Peyer's patch (tissue), 4 donors: ENCODE measurements around the gene RANGAP1. TPM values are rescaled to one million over a fixed set of nuclear protein-coding genes. Genes with fewer than 3 reads are reported as not detected.

Experiments
- DNase-seq, 3 donors: peaks; one replicate each; pipeline ENCODE4 v3.0.0-alpha.2; 2017 to 2019
- H3K27ac ChIP-seq, 4 donors: fragments of 200-600 bp; sonication (generic); one replicate each; pipeline ENCODE4 v1.5.1; 2016 to 2019
- H3K27me3 ChIP-seq, 2 donors: fragments of 200-600 bp; sonication (generic); one replicate each; pipeline ENCODE4 v1.5.1; 2019
- H3K36me3 ChIP-seq, 3 donors: fragments of 200-600 bp; sonication (generic); one replicate each; pipeline ENCODE4 v1.5.1; 2016 to 2019
- H3K4me1 ChIP-seq, 4 donors: fragments of 200-600 bp; sonication (generic); one replicate each; pipeline ENCODE4 v1.5.1; 2016 to 2019
- H3K4me3 ChIP-seq, 4 donors: fragments of 200-600 bp; sonication (generic); 1 replicate in 3 of 4; 2 replicates in 1 of 4; pipeline ENCODE4 v1.5.1; 2016 to 2019; ENCODE audit warnings: mild to moderate bottlenecking in 1 of 4
- H3K9me3 ChIP-seq, 4 donors: fragments of 200-600 bp; sonication (generic); one replicate each; pipeline ENCODE4 v1.5.1; 2016 to 2019; ENCODE audit warnings: mild to moderate bottlenecking in 1 of 4
- POLR2A ChIP-seq, 2 donors: fragments of 450-650 bp; IDR thresholded peaks; one replicate each; pipeline ENCODE4 v1.5.1; 2017; ENCODE audit warnings: antibody characterized with exemption in 2 of 2, mild to moderate bottlenecking in 2 of 2, moderate library complexity in 2 of 2
- total RNA-seq, 4 donors: library from RNA; depleted of rRNA; stranded (reverse); fragments of >200 nt; gene quantifications; one replicate each; pipeline ENCODE4 v1.1.0, GENCODE V29; 2016
- TF ChIP-seq, protein P1 (sequence below), 6 experiments: fragments of 450-650 bp in 4 of 6; fragments of 200-600 bp in 2 of 6; sonication (generic) in 1 of 6; IDR thresholded peaks; one replicate each; pipeline ENCODE4 v1.5.1; 2017 to 2019; ENCODE audit warnings: antibody characterized with exemption in 6 of 6, mild to moderate bottlenecking in 3 of 6, moderate library complexity in 1 of 6

The RANGAP1 gene
- total RNA-seq, 4 donors from 2014 or later, result 29.8 to 79.2 (median 35.8) TPM

- H3K27me3 ChIP-seq, result no peaks in the 10 kb centered on the region
- peaks cover 0 to 92% (median 0%) of the 10 kb centered on the region in 3 donors for H3K36me3 ChIP-seq
- H3K4me1 ChIP-seq, result no peaks in the 10 kb centered on the region
- no peaks in the 10 kb centered on the region for H3K9me3 ChIP-seq
- TF ChIP-seq POLR2A (IDR thresholded peaks at IDR 0.05), result no peak
- TF ChIP-seq, protein P1, sequence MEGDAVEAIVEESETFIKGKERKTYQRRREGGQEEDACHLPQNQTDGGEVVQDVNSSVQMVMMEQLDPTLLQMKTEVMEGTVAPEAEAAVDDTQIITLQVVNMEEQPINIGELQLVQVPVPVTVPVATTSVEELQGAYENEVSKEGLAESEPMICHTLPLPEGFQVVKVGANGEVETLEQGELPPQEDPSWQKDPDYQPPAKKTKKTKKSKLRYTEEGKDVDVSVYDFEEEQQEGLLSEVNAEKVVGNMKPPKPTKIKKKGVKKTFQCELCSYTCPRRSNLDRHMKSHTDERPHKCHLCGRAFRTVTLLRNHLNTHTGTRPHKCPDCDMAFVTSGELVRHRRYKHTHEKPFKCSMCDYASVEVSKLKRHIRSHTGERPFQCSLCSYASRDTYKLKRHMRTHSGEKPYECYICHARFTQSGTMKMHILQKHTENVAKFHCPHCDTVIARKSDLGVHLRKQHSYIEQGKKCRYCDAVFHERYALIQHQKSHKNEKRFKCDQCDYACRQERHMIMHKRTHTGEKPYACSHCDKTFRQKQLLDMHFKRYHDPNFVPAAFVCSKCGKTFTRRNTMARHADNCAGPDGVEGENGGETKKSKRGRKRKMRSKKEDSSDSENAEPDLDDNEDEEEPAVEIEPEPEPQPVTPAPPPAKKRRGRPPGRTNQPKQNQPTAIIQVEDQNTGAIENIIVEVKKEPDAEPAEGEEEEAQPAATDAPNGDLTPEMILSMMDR (IDR thresholded peaks at IDR 0.05), result no peak
- no peak overlapping the region for H3K4me3 ChIP-seq
- H3K27ac ChIP-seq, result no peak overlapping the region
- no peak for DNase-seq
These were observed 11.1 kb downstream of the RANGAP1 start for GRCh38 chr22:41274856-41275255.

GRCh38 chr22:41273128-41273527, 12.9 kb downstream of the RANGAP1 start:
- DNase-seq, result no peak
- Histone ChIP-seq H3K27ac (no peak overlapping the region), H3K27me3 (no peaks in the 10 kb centered on the region), H3K9me3 (no peaks in the 10 kb centered on the region), H3K4me1 (no peaks in the 10 kb centered on the region), H3K36me3 (peaks cover 0 to 94% (median 0%) of the 10 kb centered on the region in 3 donors), H3K4me3 (no peak overlapping the region)
- TF ChIP-seq POLR2A (IDR thresholded peaks at IDR 0.05), result no peak
- TF ChIP-seq, protein P1 (IDR thresholded peaks at IDR 0.05), result no peak

DNA sequence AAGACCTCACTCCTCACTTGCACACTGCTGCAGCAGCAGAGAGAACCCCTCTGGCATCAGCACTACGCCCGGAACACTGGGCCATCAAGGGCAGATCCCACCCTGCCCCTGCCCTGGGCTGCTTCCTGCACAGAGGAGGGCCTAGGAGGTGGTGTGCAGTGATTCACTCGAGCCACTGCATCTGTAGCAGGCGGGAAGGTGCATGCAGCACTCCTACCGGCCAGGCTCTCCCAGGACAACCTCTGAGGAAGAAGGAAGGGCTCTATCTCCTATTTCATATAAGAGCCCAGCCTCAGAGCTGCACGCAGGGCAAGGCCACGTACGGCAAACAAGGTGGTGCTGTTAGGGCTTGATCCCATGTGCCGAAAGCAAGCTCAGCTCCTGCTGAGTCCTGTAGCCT, 14.2 kb downstream of the RANGAP1 start:
- DNase-seq, result no peak
- H3K4me1 ChIP-seq, result no peaks in the 10 kb centered on the region
- peaks cover 0 to 98% (median 0%) of the 10 kb centered on the region in 3 donors for H3K36me3 ChIP-seq
- H3K4me3 ChIP-seq, result no peak overlapping the region
- TF ChIP-seq, protein P1 (IDR thresholded peaks at IDR 0.05), result no peak
- no peak for TF ChIP-seq POLR2A (IDR thresholded peaks at IDR 0.05)
- H3K27ac ChIP-seq, result no peak overlapping the region
- H3K27me3 ChIP-seq, result no peaks in the 10 kb centered on the region
- no peaks in the 10 kb centered on the region for H3K9me3 ChIP-seq

DNA sequence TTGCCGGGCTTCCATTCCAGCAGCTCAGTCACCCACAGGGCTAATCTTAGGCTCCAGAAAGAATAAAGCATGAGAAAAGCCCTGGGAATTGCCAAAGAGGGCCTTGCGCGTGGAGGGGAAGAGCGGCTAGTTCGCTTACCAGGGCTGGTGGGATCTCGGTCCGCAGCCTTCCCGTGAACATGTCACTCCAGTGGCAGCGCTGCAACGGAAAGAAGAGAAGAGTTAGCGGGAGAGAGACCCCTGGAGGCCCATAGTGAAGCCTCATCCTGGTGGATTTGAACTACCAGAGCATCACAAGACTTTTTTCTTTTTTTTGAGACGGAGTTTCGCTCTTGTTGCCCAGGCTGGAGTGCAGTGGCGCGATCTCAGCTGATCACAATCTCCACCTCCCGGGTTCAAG, 18.0 kb downstream of the RANGAP1 start:
- H3K27ac ChIP-seq, result no peak overlapping the region

DNA sequence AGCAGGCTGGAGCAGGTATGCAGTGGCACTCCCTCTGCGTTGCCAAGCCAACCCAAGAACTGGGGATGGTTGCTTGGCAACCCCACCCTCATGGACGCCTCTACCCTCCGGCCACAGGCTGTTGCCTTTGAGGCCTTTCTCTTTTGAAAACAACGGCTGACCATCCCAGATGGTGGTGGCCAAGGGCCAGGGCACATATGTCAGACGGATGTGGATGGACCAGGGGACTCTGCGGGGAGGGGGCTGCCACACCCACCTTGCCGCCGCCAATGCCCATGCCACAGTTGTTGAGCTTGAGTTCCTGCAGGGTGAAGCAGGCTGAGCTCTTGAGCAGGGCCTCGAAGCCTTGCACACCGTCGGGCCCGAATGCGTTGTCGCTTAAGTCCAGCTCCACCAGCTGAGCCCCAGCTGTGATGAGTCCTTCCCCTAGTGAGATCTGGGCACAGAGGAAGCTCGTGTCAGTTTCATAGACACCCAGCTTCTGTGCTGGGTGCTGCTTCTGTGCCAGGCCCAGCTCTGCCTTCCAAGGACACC, 21.5 kb downstream of the RANGAP1 start:
- TF ChIP-seq POLR2A (IDR thresholded peaks at IDR 0.05), result no peak
- TF ChIP-seq, protein P1 (IDR thresholded peaks at IDR 0.05), result no peak
- Histone ChIP-seq H3K9me3 (no peaks in the 10 kb centered on the region), H3K27ac (no peak overlapping the region), H3K4me1 (no peaks in the 10 kb centered on the region), H3K27me3 (no peaks in the 10 kb centered on the region), H3K4me3 (no peak overlapping the region), H3K36me3 (peaks cover 0 to 97% (median 0%) of the 10 kb centered on the region in 3 donors)
- DNase-seq, result no peak

More for the DNA sequence above, 18.0 kb downstream of the RANGAP1 start:
- no peak for TF ChIP-seq POLR2A (IDR thresholded peaks at IDR 0.05)
- TF ChIP-seq, protein P1 (IDR thresholded peaks at IDR 0.05), result no peak
- Histone ChIP-seq H3K36me3 (peaks cover 0 to 94% (median 0%) of the 10 kb centered on the region in 3 donors), H3K27me3 (no peaks in the 10 kb centered on the region), H3K4me3 (no peak overlapping the region), H3K9me3 (no peaks in the 10 kb centered on the region), H3K4me1 (no peaks in the 10 kb centered on the region)
- DNase-seq, result no peak

DNA sequence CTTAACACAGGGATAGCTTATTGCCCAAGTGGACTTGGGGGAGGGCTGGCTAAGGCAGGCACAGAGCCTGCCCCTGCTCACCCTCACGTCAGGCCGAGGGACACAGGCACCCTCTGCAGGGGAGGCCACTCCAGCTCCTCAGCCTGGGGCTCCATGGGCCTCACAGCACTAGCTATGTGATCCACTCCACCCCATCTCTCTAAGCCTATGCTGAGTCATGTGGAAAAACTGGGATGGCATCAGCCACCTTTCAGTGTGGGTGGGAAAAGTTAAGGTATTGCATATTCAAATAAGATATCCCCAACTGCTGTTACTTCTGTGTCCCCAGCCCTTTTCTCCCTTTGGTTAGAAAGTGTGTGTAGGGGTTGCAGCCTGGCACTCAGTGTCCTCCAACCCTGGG, 22.3 kb downstream of the RANGAP1 start:
- no peak for DNase-seq
- peaks cover 0 to 94% (median 0%) of the 10 kb centered on the region in 3 donors for H3K36me3 ChIP-seq
- H3K27ac ChIP-seq, result no peak overlapping the region
- H3K9me3 ChIP-seq, result no peaks in the 10 kb centered on the region
- H3K27me3 ChIP-seq, result no peaks in the 10 kb centered on the region
- H3K4me1 ChIP-seq, result no peaks in the 10 kb centered on the region
- no peak overlapping the region for H3K4me3 ChIP-seq
- TF ChIP-seq, protein P1 (IDR thresholded peaks at IDR 0.05), result no peak
- TF ChIP-seq POLR2A (IDR thresholded peaks at IDR 0.05), result no peak
